Endothelial cell of umbilical vein (primary cell): ENCODE data around the gene UROC1. TPM values are rescaled to one million over a fixed set of nuclear protein-coding genes. Genes with fewer than 3 reads are reported as not detected.

Source experiments
- BruUV-seq: library from RNA; stranded (reverse); fragments of 400-500 nt; replicated peaks from 2 replicates; lab custom pipeline; 2021; lab: Mats Ljungman, UMichigan
- CTCF ChIA-PET: fragments of 300-600, 350-600 bp; sonication (Branson Sonifier 250); formaldehyde crosslinking; loops from one replicate; lab custom pipeline; 2021; ENCODE audit warnings: antibody characterized with exemption, inconsistent platforms; lab: Charles Lee
- POLR2A ChIA-PET: fragments of 300-600, 350-600 bp; sonication (Branson Sonifier 250); formaldehyde crosslinking; loops from one replicate; lab custom pipeline; 2021; ENCODE audit warnings: antibody characterized with exemption, inconsistent platforms; lab: Charles Lee
- DNase-seq: peaks from one replicate; pipeline ENCODE4 v3.0.0-alpha.2; 2011; ENCODE audit warnings: low read depth, low spot score
- FAIRE-seq: peaks from 2 replicates; lab custom pipeline; 2011; peaks lifted over from hg19 to GRCh38; lab: Jason Lieb, UNC
- H2AFZ ChIP-seq: 2 replicates; pipeline ENCODE4 v1.6.0; 2012; ENCODE audit warnings: low read depth, low read length, control low read depth, inconsistent platforms
- H3K27ac ChIP-seq: 2 replicates; pipeline ENCODE4 v1.5.1; 2011; ENCODE audit warnings: low read depth, mild to moderate bottlenecking, control low read depth, low read length, moderate library complexity; ENCODE audit not compliant: insufficient read depth
- H3K27me3 ChIP-seq, 2 experiments: 2 replicates each; pipeline versions ENCODE4 v1.6.0 to v1.6.1; 2011; ENCODE audit warnings: low read length in 2 of 2, mixed read lengths in 1 of 2; ENCODE audit not compliant: control insufficient read depth in 2 of 2, insufficient read depth in 2 of 2
- H3K36me3 ChIP-seq, 2 experiments: 2 replicates in 1 of 2; 3 replicates in 1 of 2; pipeline ENCODE4 v1.5.1; 2011; ENCODE audit warnings: low read length in 2 of 2, mild to moderate bottlenecking in 1 of 2, moderate library complexity in 1 of 2; ENCODE audit not compliant: control insufficient read depth in 2 of 2, insufficient read depth in 2 of 2; ENCODE audit errors: extremely low read depth in 1 of 2
- H3K4me1 ChIP-seq: 3 replicates; pipeline ENCODE4 v1.5.1; 2011; ENCODE audit warnings: mild to moderate bottlenecking, low read length; ENCODE audit not compliant: control insufficient read depth, insufficient read depth; ENCODE audit errors: extremely low read depth
- H3K4me2 ChIP-seq: 2 replicates; pipeline ENCODE4 v1.6.1; 2011; ENCODE audit warnings: low read length, control low read depth, mixed read lengths; ENCODE audit not compliant: insufficient read depth
- H3K4me3 ChIP-seq, 3 experiments: fragments of 200-600 bp in 1 of 3; sonication (generic), shearing (Covaris generic) in 1 of 3; replicated peaks in 1 of 3; 2 replicates each; pipeline ENCODE4 v1.5.1; 2011 to 2016; ENCODE audit warnings: control low read depth in 3 of 3, low read length in 3 of 3, mild to moderate bottlenecking in 2 of 3, inconsistent platforms in 1 of 3, low read depth in 1 of 3, moderate library complexity in 1 of 3; ENCODE audit not compliant: insufficient read depth in 1 of 3
- H3K79me2 ChIP-seq: 2 replicates; pipeline ENCODE4 v1.6.0; 2012; ENCODE audit warnings: low read length, inconsistent platforms; ENCODE audit not compliant: control insufficient read depth, insufficient read depth
- H3K9ac ChIP-seq: replicated peaks from 2 replicates; pipeline ENCODE3; 2011; ENCODE audit warnings: low read length, control low read depth; ENCODE audit not compliant: insufficient read depth; ENCODE audit errors: extremely low read depth
- H3K9me1 ChIP-seq: replicated peaks from 3 replicates; pipeline ENCODE4 v1.6.0; 2011; ENCODE audit warnings: mild to moderate bottlenecking, low read length; ENCODE audit not compliant: control insufficient read depth, insufficient read depth; ENCODE audit errors: extremely low read depth
- H3K9me3 ChIP-seq: replicated peaks from 2 replicates; pipeline ENCODE4 v1.5.1; 2012; ENCODE audit warnings: low read length, inconsistent platforms; ENCODE audit not compliant: control insufficient read depth, insufficient read depth
- H4K20me1 ChIP-seq: replicated peaks from 2 replicates; pipeline ENCODE3; 2011; ENCODE audit warnings: mild to moderate bottlenecking, low read length; ENCODE audit not compliant: control insufficient read depth, insufficient read depth; ENCODE audit errors: extremely low read depth
- CTCF ChIP-seq, 2 donors: IDR thresholded peaks; 1 replicate in 1 of 2; 2 replicates in 1 of 2; pipeline ENCODE4 v1.5.1; 2011; ENCODE audit warnings: low read length in 2 of 2, mild to moderate bottlenecking in 2 of 2, moderate library complexity in 2 of 2, control low read depth in 1 of 2, inconsistent platforms in 1 of 2, low read depth in 1 of 2; ENCODE audit not compliant: insufficient read depth in 1 of 2; ENCODE audit errors: extremely low read depth in 1 of 2
- EZH2 ChIP-seq: IDR thresholded peaks from 2 replicates; pipeline ENCODE4 v1.6.1; 2012; ENCODE audit warnings: borderline replicate concordance, low read depth, mild to moderate bottlenecking, moderate library complexity, low read length, inconsistent platforms; ENCODE audit not compliant: severe bottlenecking
- FOS ChIP-seq: IDR thresholded peaks from 2 replicates; pipeline ENCODE4 v1.6.1; 2011; ENCODE audit warnings: mild to moderate bottlenecking, low read length, moderate library complexity, borderline replicate concordance; ENCODE audit not compliant: insufficient read depth
- GATA2 ChIP-seq: IDR thresholded peaks from 2 replicates; pipeline ENCODE4 v1.7.0; 2011; ENCODE audit warnings: low read depth, mild to moderate bottlenecking, moderate library complexity, mixed read lengths, low read length; ENCODE audit not compliant: insufficient read length, insufficient read depth
- JUN ChIP-seq: IDR thresholded peaks from 2 replicates; pipeline ENCODE4 v1.6.1; 2011; ENCODE audit warnings: borderline replicate concordance, low read depth; ENCODE audit not compliant: insufficient read length, insufficient read depth
- MAX ChIP-seq: IDR thresholded peaks from 2 replicates; pipeline ENCODE4 v1.6.1; 2011; ENCODE audit not compliant: insufficient read depth, insufficient read length
- MYC ChIP-seq: IDR thresholded peaks from one replicate; pipeline ENCODE4 v1.6.1; 2011; ENCODE audit warnings: mild to moderate bottlenecking, low read depth, low read length
- POLR2A ChIP-seq: IDR thresholded peaks from 2 replicates; pipeline ENCODE4 v1.6.1; 2012; ENCODE audit warnings: low read depth, mild to moderate bottlenecking, control low read depth, low read length
- POLR2AphosphoS5 ChIP-seq: IDR thresholded peaks from 2 replicates; pipeline ENCODE4 v1.6.1; 2012; ENCODE audit warnings: low read depth, mild to moderate bottlenecking, control low read depth, low read length, moderate library complexity; ENCODE audit not compliant: insufficient read depth
- dilution Hi-C: fragments of 300-500 bp; cut with MboI; formaldehyde crosslinking; loops from one replicate; pipeline ENCODE4 v1.15.0; 2019; ENCODE audit warnings: low sequenced_read_pairs; ENCODE audit not compliant: extremely low pct_ligation_motif_present
- intact Hi-C: fragments of 100-400 bp; cut with micrococcal nuclease; formaldehyde crosslinking; loops from one replicate; pipeline ENCODE4 v1.10.0; 2022
- polyA plus RNA-seq, 4 experiments: library from polyadenylated mRNA; depleted of rRNA in 3 of 4; stranded (reverse) in 3 of 4; unstranded in 1 of 4; fragments of >200 nt; gene quantifications; 2 replicates each; pipeline versions ENCODE4 v1.2.1 to v1.2.3, GENCODE V29; 2011 to 2012; ENCODE audit warnings: missing spikeins in 1 of 4
- total RNA-seq: library from RNA; stranded (reverse); gene quantifications from 2 replicates; pipeline ENCODE4 v1.2.3, GENCODE V29; 2021

Gene UROC1
- total and polyA plus RNA-seq, 2 donors (not counting 3 experiments of a cell fraction or from before 2014, with no cell fraction given), result not detected

- H3K4me1 ChIP-seq, result no peaks in the 10 kb centered on the region
- H3K4me3 ChIP-seq, result no peak overlapping the region
- no peak overlapping the region for H3K4me2 ChIP-seq
- H3K79me2 ChIP-seq, result peaks cover 20% of the 10 kb centered on the region
- no peak for FAIRE-seq
- TF ChIP-seq EZH2 (no peak), FOS (no peak), POLR2AphosphoS5 (no peak), GATA2 (no peak), CTCF (IDR thresholded peaks at IDR 0.05; ENCODE audit: extremely low read depth in 1 of 2, insufficient read depth in 1 of 2, low read depth in 1 of 2, low read length in 2 of 2) (no peak), MAX (no peak), JUN (no peak), MYC (no peak), POLR2A (no peak)
- intact Hi-C loops (no loop called here), dilution Hi-C loops (no loop called here)
- ChIA-PET POLR2A (no interaction called here), CTCF (no interaction called here)
- H3K27ac ChIP-seq, result no peak overlapping the region
- no peak overlapping the region for H2AFZ ChIP-seq
- peaks cover 27 to 74% of the 10 kb centered on the region in 2 experiments for H3K36me3 ChIP-seq
- H3K9me3 ChIP-seq, result no peaks in the 10 kb centered on the region
- no peak for DNase-seq
- no TSS peak for BruUV-seq
- H3K27me3 ChIP-seq, result no peaks in the 10 kb centered on the region
- no peaks in the 10 kb centered on the region for H3K9me1 ChIP-seq
- H4K20me1 ChIP-seq, result no peaks in the 10 kb centered on the region
- no peak overlapping the region for H3K9ac ChIP-seq
These were observed 51.5 kb downstream of the UROC1 start for GRCh38 chr3:126465928-126466544.
